Spleen (tissue), 11 donors: ENCODE measurements around the gene ADCY1. TPM values are rescaled to one million over a fixed set of nuclear protein-coding genes. Genes with fewer than 3 reads are reported as not detected.
"Not testable (repeated sequence)": the region's sequence is repeated elsewhere in the genome, so short reads cannot be mapped to it uniquely, and the experiment has no call there.

Experiments used
- DNase-seq: peaks from one replicate; pipeline ENCODE4 v3.0.0-alpha.2; 2020
- H3K27ac ChIP-seq, 8 donors: fragments of 200-600 bp; sonication (generic) in 7 of 8; 1 replicate in 4 of 8; 2 replicates in 4 of 8; pipeline versions ENCODE4 v1.5.0 to v1.8.0; 2016 to 2021; ENCODE audit warnings: inconsistent platforms in 4 of 8, mild to moderate bottlenecking in 4 of 8, moderate library complexity in 1 of 8
- H3K27me3 ChIP-seq, 7 donors: fragments of 200-600 bp; sonication (generic) in 6 of 7; replicated peaks in 1 of 7; 1 replicate in 4 of 7; 2 replicates in 3 of 7; pipeline versions ENCODE4 v1.5.0 to v1.8.0; 2016 to 2021; ENCODE audit warnings: inconsistent platforms in 3 of 7, mild to moderate bottlenecking in 1 of 7
- H3K36me3 ChIP-seq, 6 donors: fragments of 200-600 bp; sonication (generic) in 5 of 6; 1 replicate in 4 of 6; 2 replicates in 2 of 6; pipeline versions ENCODE4 v1.5.0 to v1.8.0; 2016 to 2021; ENCODE audit warnings: inconsistent platforms in 2 of 6
- H3K4me1 ChIP-seq, 6 donors: fragments of 200-600 bp; sonication (generic) in 5 of 6; 1 replicate in 3 of 6; 2 replicates in 3 of 6; pipeline versions ENCODE4 v1.5.0 to v1.8.0; 2016 to 2021; ENCODE audit warnings: inconsistent platforms in 3 of 6
- H3K4me3 ChIP-seq, 8 donors: fragments of 200-600 bp; sonication (generic) in 7 of 8; 1 replicate in 4 of 8; 2 replicates in 4 of 8; pipeline versions ENCODE4 v1.5.0 to v1.8.0; 2016 to 2021; ENCODE audit warnings: inconsistent platforms in 4 of 8, mild to moderate bottlenecking in 4 of 8, moderate library complexity in 2 of 8
- H3K9me3 ChIP-seq, 8 donors: fragments of 200-600 bp; sonication (generic) in 7 of 8; 1 replicate in 4 of 8; 2 replicates in 4 of 8; pipeline versions ENCODE4 v1.5.0 to v1.8.0; 2016 to 2021; ENCODE audit warnings: inconsistent platforms in 4 of 8
- POLR2A ChIP-seq, 3 donors: fragments of 450-650 bp; IDR thresholded peaks; one replicate each; pipeline ENCODE4 v1.5.1; 2017; ENCODE audit warnings: antibody characterized with exemption in 3 of 3, mild to moderate bottlenecking in 1 of 3
- POLR2AphosphoS5 ChIP-seq, 3 donors: sonication (generic); formaldehyde crosslinking; IDR thresholded peaks; one replicate each; pipeline ENCODE4 v1.5.1; 2017; ENCODE audit warnings: antibody characterized with exemption in 3 of 3
- WGBS, 5 donors: extraction: QIAGEN DNeasy Blood & Tissue Kit in 3 of 5; methylation state at CpG; one replicate each; pipeline versions ENCODE4 v1.1.5 to v1.1.7; 2013 to 2018; 5-methylcytosine and 5-hydroxymethylcytosine counted together
- intact Hi-C: fragments of 100-400 bp; cut with DNase I; formaldehyde crosslinking; loops from one replicate; pipeline ENCODE4 v1.15.0; 2023; ENCODE audit warnings: low total_unique reads
- polyA plus RNA-seq, 3 donors: library from polyadenylated mRNA; stranded (reverse); fragments of 200-250 nt; gene quantifications; one replicate each; pipeline ENCODE4 v1.2.1, GENCODE V29; 2013
- small RNA-seq, 4 donors: library from RNA; depleted of rRNA; stranded (forward); fragments of <200 nt; gene quantifications; one replicate each; pipeline ENCODE3, GENCODE V24; 2016
- total RNA-seq, 7 donors: library from RNA; depleted of rRNA in 3 of 7; stranded (reverse); fragments of >200 nt in 3 of 7; fragmentation: NEBNext Ultra II Directional in 4 of 7; extraction: Animal tissue kit (Norgen Biotek cat#: 25700) in 4 of 7; gene quantifications; one replicate each; pipeline versions ENCODE4 v1.1.0 to v1.2.1, GENCODE V29; 2016 to 2021
- TF ChIP-seq, protein P1 (sequence below), 11 experiments: fragments of 200-600 bp in 7 of 11; fragments of 450-650 bp in 4 of 11; sonication (generic) in 4 of 11; IDR thresholded peaks in 8 of 11; conservative IDR thresholded peaks in 3 of 11; 1 replicate in 7 of 11; 2 replicates in 4 of 11; pipeline versions ENCODE4 v1.4.0 to v1.8.0; 2016 to 2021; ENCODE audit warnings: antibody characterized with exemption in 11 of 11, inconsistent platforms in 4 of 11, mild to moderate bottlenecking in 1 of 11
- donor health status: healthy with polysubstance abuse.
- donor health status: DM: no; HTN: no; CAD: no; lungs with moderate emphysema.
- donor health status: DM: no; HTN: no; CAD: no.
- donor health status: Bipolar disorder and iron deficiency.
- donor health status: healthy.
- donor health status: DM: no; HTN: no; CAD: no.
- donor health status: DM: yes; HTN: yes; CAD: no.

Gene ADCY1
- total and polyA plus RNA-seq, 10 donors = 0.05 to 6.6 (median 1.8) TPM

- 0 to 1% (median 1%) methylated on average over 24 to 72 of the region's 72 CpGs for WGBS, 5 donors
- H3K27me3 ChIP-seq, H3K36me3 ChIP-seq, intact Hi-C loops, H3K9me3 ChIP-seq: not testable (repeated sequence)
- peak; percentile 99 for DNase-seq
- H3K4me3 ChIP-seq = peak overlapping the region; percentile 64 to 94 (median 80)
- peaks cover 7 to 27% (median 18%) of the 10 kb centered on the region in 6 donors for H3K4me1 ChIP-seq
- peak; percentile 97 for TF ChIP-seq POLR2AphosphoS5 (IDR thresholded peaks at IDR 0.05)
- TF ChIP-seq, protein P1, sequence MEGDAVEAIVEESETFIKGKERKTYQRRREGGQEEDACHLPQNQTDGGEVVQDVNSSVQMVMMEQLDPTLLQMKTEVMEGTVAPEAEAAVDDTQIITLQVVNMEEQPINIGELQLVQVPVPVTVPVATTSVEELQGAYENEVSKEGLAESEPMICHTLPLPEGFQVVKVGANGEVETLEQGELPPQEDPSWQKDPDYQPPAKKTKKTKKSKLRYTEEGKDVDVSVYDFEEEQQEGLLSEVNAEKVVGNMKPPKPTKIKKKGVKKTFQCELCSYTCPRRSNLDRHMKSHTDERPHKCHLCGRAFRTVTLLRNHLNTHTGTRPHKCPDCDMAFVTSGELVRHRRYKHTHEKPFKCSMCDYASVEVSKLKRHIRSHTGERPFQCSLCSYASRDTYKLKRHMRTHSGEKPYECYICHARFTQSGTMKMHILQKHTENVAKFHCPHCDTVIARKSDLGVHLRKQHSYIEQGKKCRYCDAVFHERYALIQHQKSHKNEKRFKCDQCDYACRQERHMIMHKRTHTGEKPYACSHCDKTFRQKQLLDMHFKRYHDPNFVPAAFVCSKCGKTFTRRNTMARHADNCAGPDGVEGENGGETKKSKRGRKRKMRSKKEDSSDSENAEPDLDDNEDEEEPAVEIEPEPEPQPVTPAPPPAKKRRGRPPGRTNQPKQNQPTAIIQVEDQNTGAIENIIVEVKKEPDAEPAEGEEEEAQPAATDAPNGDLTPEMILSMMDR (IDR thresholded peaks at IDR 0.05 in 8 of 11, conservative IDR thresholded peaks at IDR 0.05 in 3 of 11) = peak in 3 of 11 experiments; percentile 17 to 37 (median 24)
- peak; percentile 58 to 60 (median 58) for TF ChIP-seq POLR2A (IDR thresholded peaks at IDR 0.05)
- H3K27ac ChIP-seq = peak overlapping the region; percentile 88 to 95 (median 94)
These were observed 194.6 kb downstream of the ADCY1 start for GRCh38 chr7:45768516-45769394.

DNA sequence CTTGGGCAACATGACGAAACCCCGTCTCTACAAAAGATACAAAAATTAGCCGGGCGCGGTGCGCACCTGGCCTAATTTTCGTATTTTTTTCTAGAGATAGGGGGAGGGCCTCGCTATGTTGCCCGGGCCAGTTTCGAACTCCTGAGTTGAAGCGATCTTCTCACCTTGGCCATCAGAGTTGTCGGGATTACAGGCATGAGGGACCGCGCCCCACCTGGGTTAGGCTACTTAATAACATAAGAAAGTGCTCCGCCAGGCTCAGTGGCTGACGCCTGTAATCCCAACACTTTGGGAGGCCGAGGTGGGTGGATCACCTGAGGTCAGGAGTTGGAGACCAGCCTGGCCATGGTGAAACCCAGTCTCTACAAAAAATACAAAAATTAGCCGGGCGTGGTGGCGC, 195.5 kb downstream of the ADCY1 start:
- H3K27me3 ChIP-seq, H3K9me3 ChIP-seq, H3K36me3 ChIP-seq, intact Hi-C loops: not testable (repeated sequence)
- Histone ChIP-seq H3K4me3 (peak overlapping the region in 5 of 8 donors; percentile 68 to 94 (median 80)), H3K27ac (peak overlapping the region in 6 of 8 donors; percentile 90 to 95 (median 94)), H3K4me1 (peaks cover 7 to 27% (median 18%) of the 10 kb centered on the region in 6 donors)
- peak; percentile 78 for DNase-seq
- 96 to 97% (median 96%) methylated on average over 20 of the region's 20 CpGs for WGBS, 5 donors

Small RNAs within 50 kb of the gene (small RNA-seq; reads per million reads assigned to genes)
- gene AC073325.2 = 0 reads per million in 4 donors
